Hematopoietic multipotent progenitor cell (in vitro differentiated cells): ENCODE data around the gene BRIP1. TPM values are rescaled to one million over a fixed set of nuclear protein-coding genes. Genes with fewer than 3 reads are reported as not detected.
"Not testable (repeated sequence)": the region's sequence is repeated elsewhere in the genome, so short reads cannot be mapped to it uniquely, and the experiment has no call there.

Source experiments
- DNase-seq, 3 donors: peaks; one replicate each; pipeline ENCODE4 v3.0.0-alpha.2; 2011 to 2015; ENCODE audit warnings: low read depth in 2 of 3, low spot score in 2 of 3
- total RNA-seq: library from RNA; depleted of rRNA; stranded (reverse); fragments of >200 nt; gene quantifications from one replicate; pipeline ENCODE4 v1.2.3, GENCODE V29; 2012

Gene BRIP1
- total RNA-seq, 1 donor = 4.0 TPM

DNA sequence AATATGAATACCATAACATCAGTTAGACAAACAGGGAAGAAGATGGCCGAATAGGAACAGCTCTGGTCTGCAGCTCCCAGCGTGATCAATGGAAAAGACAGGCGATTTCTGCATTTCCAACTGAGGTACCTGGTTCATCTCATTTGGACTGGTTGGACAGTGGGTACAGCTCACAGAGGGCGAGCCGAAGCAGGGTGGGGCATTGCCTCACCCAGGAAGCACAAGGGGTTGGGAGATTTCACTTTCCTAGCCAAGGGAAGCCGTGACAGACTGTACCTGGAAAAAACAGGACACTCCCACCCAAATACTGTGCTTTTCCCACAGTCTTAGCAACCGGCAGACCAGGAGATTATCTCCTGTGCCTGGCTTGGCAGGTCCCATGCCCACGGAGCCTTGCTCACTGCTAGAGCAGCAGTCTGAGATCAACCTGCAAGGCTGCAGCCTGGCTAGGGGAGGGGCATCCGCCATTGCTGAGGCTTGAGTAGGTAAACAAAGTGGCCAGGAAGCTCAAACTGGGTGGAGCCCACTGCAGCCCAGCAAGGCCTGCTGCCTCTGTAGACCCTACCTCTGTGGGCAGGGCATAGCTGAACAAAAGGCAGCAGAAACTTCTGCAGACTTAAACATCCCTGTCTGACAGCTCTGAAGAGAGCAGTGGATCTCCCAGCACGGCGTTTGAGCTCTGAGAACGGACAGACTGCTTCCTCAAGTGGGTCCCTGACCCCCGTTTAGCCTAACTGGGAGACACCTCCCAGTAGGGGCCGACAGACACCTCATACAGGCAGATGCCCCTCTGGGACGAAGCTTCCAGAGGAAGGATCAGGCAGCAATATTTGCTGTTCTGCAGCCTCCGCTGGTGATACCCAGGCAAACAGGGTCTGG, 190.1 kb downstream of the BRIP1 start:
- not testable (repeated sequence) for DNase-seq

- DNase-seq = no peak
These were observed 191.2 kb downstream of the BRIP1 start for GRCh38 chr17:61672140-61672539.

- DNase-seq = no peak
These were observed 192.6 kb downstream of the BRIP1 start for GRCh38 chr17:61670691-61671090.

- DNase-seq = no peak
These were observed 193.8 kb downstream of the BRIP1 start for GRCh38 chr17:61669522-61669921.

- DNase-seq = no peak
These were observed 194.8 kb downstream of the BRIP1 start for GRCh38 chr17:61668486-61668885.

DNA sequence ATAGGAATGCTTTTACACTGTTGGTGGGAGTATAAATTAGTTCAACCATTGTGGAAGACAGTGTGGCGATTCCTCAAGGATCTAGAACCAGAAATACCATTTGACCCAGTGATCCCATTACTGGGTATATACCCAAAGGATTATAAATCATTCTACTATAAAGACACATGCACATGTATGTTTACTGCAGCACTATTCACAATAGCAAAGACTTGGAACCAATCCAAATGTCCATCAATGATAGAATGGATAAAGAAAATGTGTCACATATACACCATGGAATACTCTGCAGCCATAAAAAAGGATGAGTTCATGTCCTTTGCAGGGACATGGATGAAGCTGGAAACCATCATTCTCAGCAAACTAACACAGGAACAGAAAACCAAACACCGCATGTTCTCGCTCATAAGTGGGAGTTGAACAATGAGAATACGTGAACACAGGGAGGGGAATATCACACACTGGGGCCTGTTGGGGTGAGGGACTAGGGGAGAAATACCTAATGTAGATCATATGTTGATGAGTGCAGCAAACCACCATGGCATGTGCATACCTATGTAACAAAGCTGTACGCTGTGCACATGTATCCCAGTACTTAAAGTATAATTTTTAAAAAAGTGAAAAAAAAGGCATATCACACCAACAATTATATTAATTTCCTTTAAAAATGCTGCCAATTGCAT, 196.8 kb downstream of the BRIP1 start:
- not testable (repeated sequence) for DNase-seq

GRCh38 chr17:61663310-61663709, 200.0 kb downstream of the BRIP1 start:
- DNase-seq = no peak

GRCh38 chr17:61662741-61663140, 200.6 kb downstream of the BRIP1 start:
- no peak for DNase-seq

DNA sequence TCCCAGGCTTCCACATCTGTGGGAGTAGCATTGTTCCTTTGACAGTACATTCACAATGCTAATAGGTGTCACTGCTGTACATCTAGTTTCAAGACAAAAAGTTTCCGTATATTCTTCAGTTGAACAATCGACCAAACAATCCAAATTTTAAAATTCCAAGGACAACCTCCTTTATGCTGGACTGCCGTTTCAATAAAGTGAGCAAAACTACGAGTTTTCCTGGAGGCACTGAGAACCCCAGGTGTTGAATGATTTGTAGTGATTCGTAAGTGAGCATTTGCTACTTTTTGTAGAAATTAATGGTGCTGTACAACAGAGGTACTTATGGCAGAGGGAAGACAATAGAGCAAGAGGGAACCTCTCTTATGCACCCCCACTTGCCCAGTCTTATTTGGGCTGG, 201.1 kb downstream of the BRIP1 start:
- DNase-seq = no peak

- DNase-seq = no peak
These were observed 202.4 kb downstream of the BRIP1 start for GRCh38 chr17:61660746-61661485.

- DNase-seq = no peak
These were observed 203.9 kb downstream of the BRIP1 start for GRCh38 chr17:61659437-61659836.

- DNase-seq = no peak
These were observed 205.1 kb downstream of the BRIP1 start for GRCh38 chr17:61658183-61658582.

GRCh38 chr17:61657338-61657737, 206.0 kb downstream of the BRIP1 start:
- DNase-seq = no peak

DNA sequence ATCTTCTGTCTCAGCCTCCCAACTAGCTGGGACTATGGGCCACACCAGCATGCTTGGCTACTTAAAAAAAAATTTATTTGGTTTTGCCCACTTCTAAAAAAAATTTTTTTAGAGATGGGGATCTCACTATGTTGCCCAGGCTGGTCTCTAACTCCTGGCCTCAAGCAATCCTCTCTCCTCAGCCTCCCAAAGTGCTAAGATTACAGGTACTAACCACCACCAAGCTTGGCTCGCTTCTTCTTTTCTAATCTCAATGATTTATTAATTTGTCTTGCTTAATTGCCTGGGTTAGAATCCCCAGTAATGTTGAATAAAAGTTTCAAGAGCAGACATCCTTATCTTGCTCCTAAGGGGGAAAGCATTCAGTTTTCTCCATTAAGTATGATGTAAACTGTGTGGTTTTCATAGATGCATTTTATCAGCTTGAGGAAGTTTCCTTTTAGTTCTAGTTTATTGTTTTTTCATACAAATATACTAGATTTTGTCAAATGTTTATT, 206.6 kb downstream of the BRIP1 start:
- DNase-seq = no peak

GRCh38 chr17:61650749-61651148, 212.6 kb downstream of the BRIP1 start:
- no peak for DNase-seq

- DNase-seq = no peak
These were observed 214.7 kb downstream of the BRIP1 start for GRCh38 chr17:61648587-61648986.

DNA sequence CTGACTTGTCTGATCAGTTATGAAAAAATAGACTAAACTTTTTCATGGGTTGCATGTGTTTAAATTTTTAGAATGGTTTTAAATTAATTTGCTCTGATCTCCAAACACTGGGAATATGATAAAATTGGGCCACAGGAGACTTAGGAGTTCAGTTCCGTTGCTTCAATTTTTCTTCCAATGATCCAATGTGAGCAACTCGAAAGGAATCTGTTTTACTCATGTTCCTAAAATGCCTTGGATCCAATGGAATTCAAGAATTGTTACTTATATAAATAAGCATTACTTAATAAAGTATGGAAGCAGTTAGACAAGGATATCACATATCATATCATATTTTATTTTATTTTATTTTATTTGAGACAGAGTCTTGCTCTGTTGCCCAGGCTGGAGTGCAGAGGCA, 216.3 kb downstream of the BRIP1 start:
- DNase-seq = no peak

DNA sequence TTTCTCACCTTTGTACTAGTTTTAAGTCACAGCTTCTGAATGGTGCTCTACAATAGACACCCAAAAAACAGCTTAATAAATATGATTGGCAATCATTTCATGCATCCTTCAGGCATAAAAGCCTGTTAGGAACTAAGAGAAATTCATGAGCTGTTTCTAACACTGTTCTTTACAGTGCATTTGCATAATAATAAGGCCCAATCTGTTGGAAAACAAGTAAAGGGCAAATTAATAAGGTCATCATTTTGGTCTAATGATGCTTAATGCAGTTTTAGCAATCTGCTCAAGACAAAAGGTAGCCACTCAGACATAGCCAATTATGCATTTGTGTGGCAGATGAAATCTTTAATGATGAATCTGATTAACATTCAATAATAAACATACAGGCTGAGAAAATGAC, 216.8 kb downstream of the BRIP1 start:
- no peak for DNase-seq

GRCh38 chr17:61645920-61646319, 217.4 kb downstream of the BRIP1 start:
- no peak for DNase-seq

DNA sequence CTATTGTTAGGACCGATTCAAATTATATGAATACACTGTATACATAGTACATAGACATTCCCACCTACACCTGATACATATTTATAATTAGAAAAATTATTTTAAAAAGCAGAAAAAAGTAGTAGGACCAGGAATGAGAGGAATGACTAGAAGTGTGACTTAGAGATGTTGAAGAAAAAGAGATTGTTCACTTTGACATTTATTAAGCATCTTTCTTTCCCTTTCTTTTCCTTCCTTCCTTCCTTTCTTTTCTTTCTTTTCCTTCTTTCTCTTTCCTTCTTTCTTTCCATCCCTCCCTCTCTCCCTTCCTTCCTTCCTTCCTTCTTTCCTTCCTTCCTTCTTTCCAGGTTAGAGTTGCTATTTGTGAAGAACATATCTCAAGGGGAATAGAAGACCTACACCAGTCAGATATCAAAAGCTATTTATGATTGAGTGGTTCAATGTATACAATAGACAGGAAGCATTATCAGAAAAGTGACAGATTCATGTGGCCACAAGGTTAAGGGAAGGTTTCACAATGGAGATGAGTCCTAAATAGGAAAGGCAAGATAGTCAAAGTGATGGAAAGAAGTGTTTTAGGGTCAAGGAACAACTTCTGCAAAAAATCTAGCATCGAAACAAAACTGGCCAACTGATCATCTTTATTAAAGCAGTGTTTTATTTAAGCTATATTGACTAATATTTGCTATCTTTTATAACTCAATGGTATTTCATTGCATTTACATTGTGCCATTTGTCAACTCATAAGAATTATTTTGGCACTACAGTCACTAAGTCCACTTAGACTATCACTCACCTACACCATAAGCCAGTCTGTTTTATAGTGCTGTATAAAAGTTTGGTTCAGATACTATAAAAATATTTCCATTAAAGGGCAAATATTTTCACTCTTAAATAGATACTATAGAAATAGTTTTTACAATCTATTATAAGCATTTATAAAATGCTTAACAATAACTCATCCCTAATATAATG, 218.2 kb downstream of the BRIP1 start:
- no peak for DNase-seq
